ENCODE measurements around the gene STX11. TPM values are rescaled to one million over a fixed set of nuclear protein-coding genes. Genes with fewer than 3 reads are reported as not detected.

The STX11 gene
- total RNA-seq, 1 experiment from 2014 or later, result 0.24 TPM

DNA sequence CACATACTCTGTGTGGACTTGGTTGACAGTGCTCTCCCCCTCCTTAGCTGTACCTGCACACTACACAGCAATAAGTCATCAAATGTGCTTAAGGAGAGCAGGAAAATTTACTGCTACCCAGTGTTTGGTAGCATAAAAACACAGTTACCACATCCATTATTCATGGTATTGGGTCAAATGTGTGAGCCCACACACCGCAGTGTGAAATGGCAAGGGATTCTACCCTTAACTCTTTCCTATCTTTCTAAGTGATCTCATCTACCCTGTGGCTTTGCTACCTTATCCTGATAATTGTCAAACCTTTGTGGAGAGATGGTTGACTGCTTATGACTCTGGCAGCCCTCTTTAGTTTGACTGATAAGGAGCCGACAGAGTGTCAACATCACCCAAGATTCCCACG lies 47.6 kb downstream of the STX11 start:
- no TSS peak for BruUV-seq (replicated peaks)
- no peaks in the 10 kb centered on the region for H3K36me3 Mint-ChIP-seq (ENCODE audit: insufficient read depth, unreplicated experiment)
- no peak overlapping the region for H3K4me3 Mint-ChIP-seq (ENCODE audit: low read depth, unreplicated experiment)
- H3K27me3 Mint-ChIP-seq (ENCODE audit: unreplicated experiment), result no peaks in the 10 kb centered on the region
- CTCF ChIA-PET, result no interaction called here
- H3K27ac Mint-ChIP-seq (ENCODE audit: unreplicated experiment), result no peak overlapping the region
- no peak for TF ChIP-seq CTCF (IDR thresholded peaks at IDR 0.05; ENCODE audit: unreplicated experiment)
- peaks cover 3% of the 10 kb centered on the region for H3K9me3 Mint-ChIP-seq (ENCODE audit: low read depth, unreplicated experiment)
- no peaks in the 10 kb centered on the region for H3K4me1 Mint-ChIP-seq (ENCODE audit: low read depth, unreplicated experiment)
- intact Hi-C loops (cut with micrococcal nuclease; ENCODE audit: unreplicated experiment), result no loop called here
- no peak for DNase-seq

DNA sequence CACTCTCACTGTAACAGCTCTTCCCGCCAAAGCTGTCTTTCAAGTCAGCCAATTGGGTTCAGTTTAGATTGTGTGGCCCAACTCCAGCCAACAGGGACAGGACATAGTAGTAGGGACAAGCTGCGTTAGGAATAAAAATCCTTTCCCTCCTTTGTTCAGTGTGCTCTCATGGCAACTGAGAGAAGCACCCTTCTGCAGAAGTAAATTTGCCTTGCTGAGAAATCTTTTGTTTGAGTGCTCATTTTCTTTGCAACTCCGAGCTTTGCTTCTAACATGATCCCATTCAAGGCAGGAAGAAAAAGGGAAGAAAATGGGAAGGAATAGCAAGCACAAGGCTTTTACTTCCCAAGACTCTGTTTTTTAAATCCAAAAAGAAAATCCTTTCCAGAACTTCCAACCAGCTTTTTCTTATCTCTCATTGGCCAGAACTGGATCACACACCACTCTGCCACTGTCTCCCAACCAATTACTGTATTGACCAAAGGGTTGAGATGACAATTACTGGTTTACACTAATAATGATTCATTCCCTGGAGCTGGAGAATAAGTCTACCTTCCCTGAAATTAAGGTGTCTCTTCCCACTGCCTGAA lies 52.7 kb downstream of the STX11 start:
- no TSS peak for BruUV-seq (replicated peaks)
- intact Hi-C loops (cut with micrococcal nuclease; ENCODE audit: unreplicated experiment), result no loop called here
- H3K27ac Mint-ChIP-seq (ENCODE audit: unreplicated experiment), result no peak overlapping the region
- no peak overlapping the region for H3K4me3 Mint-ChIP-seq (ENCODE audit: low read depth, unreplicated experiment)
- H3K27me3 Mint-ChIP-seq (ENCODE audit: unreplicated experiment), result peaks cover 19% of the 10 kb centered on the region
- no peaks in the 10 kb centered on the region for H3K4me1 Mint-ChIP-seq (ENCODE audit: low read depth, unreplicated experiment)
- no peak for TF ChIP-seq CTCF (IDR thresholded peaks at IDR 0.05; ENCODE audit: unreplicated experiment)
- peaks cover 4% of the 10 kb centered on the region for H3K9me3 Mint-ChIP-seq (ENCODE audit: low read depth, unreplicated experiment)
- CTCF ChIA-PET, result no interaction called here
- no peak for DNase-seq
- no peaks in the 10 kb centered on the region for H3K36me3 Mint-ChIP-seq (ENCODE audit: insufficient read depth, unreplicated experiment)

DNA sequence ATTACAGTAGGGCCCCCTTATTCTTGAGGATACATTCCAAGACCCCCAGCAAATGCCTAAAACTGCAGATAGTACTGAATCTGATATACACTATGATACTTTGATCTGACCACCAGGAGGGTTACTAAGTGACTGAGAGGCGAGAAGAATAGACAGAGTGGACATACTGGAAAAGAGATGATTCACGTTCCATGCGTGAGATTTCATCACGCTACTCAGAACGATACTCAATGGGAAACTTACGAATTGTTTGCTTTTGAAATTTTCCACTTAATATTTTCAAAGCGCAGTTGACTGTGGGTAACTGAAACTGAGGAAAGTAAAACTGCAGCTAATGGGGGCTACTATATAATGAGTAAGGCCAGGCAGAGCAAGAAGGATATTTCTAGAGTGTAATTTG lies 60.8 kb downstream of the STX11 start:
- H3K27ac Mint-ChIP-seq (ENCODE audit: unreplicated experiment), result no peak overlapping the region
- CTCF ChIA-PET, result no interaction called here
- intact Hi-C loops (cut with micrococcal nuclease; ENCODE audit: unreplicated experiment), result no loop called here
- no peak for TF ChIP-seq CTCF (IDR thresholded peaks at IDR 0.05; ENCODE audit: unreplicated experiment)
- H3K4me1 Mint-ChIP-seq (ENCODE audit: low read depth, unreplicated experiment), result peaks cover 14% of the 10 kb centered on the region
- BruUV-seq (replicated peaks), result no TSS peak
- H3K27me3 Mint-ChIP-seq (ENCODE audit: unreplicated experiment), result peaks cover 45% of the 10 kb centered on the region
- H3K9me3 Mint-ChIP-seq (ENCODE audit: low read depth, unreplicated experiment), result no peaks in the 10 kb centered on the region
- no peak overlapping the region for H3K4me3 Mint-ChIP-seq (ENCODE audit: low read depth, unreplicated experiment)
- peaks cover 9% of the 10 kb centered on the region for H3K36me3 Mint-ChIP-seq (ENCODE audit: insufficient read depth, unreplicated experiment)
- DNase-seq, result no peak

- Mint-ChIP-seq H3K27me3 (ENCODE audit: unreplicated experiment) (peaks cover 23% of the 10 kb centered on the region), H3K27ac (ENCODE audit: unreplicated experiment) (no peak overlapping the region), H3K4me3 (ENCODE audit: low read depth, unreplicated experiment) (no peak overlapping the region), H3K4me1 (ENCODE audit: low read depth, unreplicated experiment) (peaks cover 16% of the 10 kb centered on the region), H3K9me3 (ENCODE audit: low read depth, unreplicated experiment) (no peaks in the 10 kb centered on the region), H3K36me3 (ENCODE audit: insufficient read depth, unreplicated experiment) (peaks cover 22% of the 10 kb centered on the region)
- no peak for DNase-seq
- BruUV-seq (replicated peaks), result no TSS peak
- intact Hi-C loops (cut with micrococcal nuclease; ENCODE audit: unreplicated experiment), result no loop called here
- TF ChIP-seq CTCF (IDR thresholded peaks at IDR 0.05; ENCODE audit: unreplicated experiment), result no peak
- CTCF ChIA-PET, result no interaction called here
Observed at GRCh38 chr6:144213315-144213714, 63.0 kb downstream of the STX11 start.

Data from Calu3 (cell line).